ENCODE data around the gene ERH.
A peak's percentile ranks its signal among the peaks of the same experiment; 100 is the strongest.

The ERH gene

GRCh38 chr14:69355607-69356281 lies 42.4 kb downstream of the ERH start:
- no peak for DNase-seq (ENCODE audit: low spot score)

DNA sequence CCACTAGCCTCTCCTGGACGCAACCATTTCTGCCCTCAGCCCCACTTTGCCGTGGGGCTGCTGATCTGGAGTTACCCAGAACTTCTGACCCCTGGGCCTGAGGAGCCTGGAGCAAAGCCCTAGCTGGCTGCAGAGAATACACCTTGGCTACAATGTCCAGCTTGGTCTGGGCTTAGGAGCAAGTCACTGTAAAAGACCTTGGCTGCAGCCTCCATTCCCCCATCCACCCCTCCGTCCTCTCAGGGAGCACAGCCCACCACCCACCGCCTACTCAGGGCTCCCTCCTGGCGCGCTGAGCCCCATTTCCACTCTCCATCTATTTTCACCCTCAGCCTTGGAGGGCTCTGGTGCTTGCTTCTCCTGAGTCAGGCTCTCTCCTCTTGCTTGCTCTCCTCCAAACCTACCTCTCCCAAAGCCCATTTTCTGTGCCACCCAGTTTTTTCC lies 42.9 kb downstream of the ERH start:
- no peak for DNase-seq (ENCODE audit: low spot score)

GRCh38 chr14:69354383-69355153 lies 43.5 kb downstream of the ERH start:
- peak; percentile 84 for DNase-seq (ENCODE audit: low spot score)

GRCh38 chr14:69353168-69353567 lies 44.9 kb downstream of the ERH start:
- no peak for DNase-seq (ENCODE audit: low spot score)

DNA sequence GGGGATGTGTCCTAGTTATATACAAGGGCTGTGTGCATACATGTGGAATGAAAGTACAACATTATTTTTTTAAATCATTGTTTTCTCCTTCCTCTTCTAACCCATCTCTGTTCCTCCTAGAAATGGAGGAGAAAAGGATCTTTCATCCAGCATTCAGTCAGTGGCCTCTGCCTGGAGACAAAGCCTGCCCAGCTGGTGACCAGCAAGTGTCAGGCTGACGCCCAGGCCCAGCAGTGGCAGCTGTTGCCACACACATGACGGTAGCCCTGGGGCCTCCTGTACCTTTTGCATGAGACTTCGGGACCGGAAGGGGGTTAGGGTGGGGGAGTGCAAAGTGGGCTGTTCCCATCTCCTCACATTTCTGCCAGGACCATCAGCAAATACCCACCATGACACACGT lies 46.2 kb downstream of the ERH start:
- no peak for DNase-seq (ENCODE audit: low spot score)

DNA sequence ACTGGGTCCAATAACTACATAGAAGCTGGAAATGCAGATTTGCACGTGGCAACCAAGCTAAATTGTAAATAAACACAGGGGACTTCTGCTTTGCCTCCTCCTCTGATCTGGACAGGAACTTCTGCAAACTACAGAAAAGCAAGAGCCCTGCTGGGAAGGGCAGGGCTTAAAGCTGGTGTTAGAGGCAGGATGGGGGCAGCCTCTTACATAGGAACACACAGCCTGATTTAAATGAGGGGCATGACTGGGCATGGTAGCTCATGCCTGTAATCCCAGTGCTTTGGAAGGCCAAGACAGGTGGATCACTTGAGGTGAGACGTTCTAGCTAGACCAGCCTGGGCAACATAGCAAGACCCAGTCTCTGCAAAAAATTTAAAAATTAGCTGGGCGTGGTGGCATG lies 46.7 kb downstream of the ERH start:
- peak; percentile 43 for DNase-seq (ENCODE audit: low spot score)

DNA sequence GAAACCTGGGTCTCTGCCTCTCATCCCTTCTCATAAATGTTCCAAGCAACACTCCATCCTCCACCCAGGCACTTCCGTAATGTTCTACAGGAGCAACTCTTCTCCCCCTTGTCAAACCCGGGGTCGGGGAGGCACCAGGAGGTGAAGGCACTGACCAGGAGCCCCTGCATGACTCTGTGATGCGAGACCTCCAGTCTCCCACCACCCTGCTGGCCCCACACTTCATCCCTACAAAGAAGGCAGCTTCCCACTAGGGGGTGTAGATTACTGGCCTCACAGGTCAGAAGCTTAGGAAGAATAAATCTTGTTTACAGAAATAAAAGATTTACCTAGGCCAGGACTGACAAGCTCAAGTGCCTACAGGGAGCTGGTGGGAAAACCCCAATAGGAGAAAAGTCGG lies 47.2 kb downstream of the ERH start:
- DNase-seq (ENCODE audit: low spot score) = no peak

DNA sequence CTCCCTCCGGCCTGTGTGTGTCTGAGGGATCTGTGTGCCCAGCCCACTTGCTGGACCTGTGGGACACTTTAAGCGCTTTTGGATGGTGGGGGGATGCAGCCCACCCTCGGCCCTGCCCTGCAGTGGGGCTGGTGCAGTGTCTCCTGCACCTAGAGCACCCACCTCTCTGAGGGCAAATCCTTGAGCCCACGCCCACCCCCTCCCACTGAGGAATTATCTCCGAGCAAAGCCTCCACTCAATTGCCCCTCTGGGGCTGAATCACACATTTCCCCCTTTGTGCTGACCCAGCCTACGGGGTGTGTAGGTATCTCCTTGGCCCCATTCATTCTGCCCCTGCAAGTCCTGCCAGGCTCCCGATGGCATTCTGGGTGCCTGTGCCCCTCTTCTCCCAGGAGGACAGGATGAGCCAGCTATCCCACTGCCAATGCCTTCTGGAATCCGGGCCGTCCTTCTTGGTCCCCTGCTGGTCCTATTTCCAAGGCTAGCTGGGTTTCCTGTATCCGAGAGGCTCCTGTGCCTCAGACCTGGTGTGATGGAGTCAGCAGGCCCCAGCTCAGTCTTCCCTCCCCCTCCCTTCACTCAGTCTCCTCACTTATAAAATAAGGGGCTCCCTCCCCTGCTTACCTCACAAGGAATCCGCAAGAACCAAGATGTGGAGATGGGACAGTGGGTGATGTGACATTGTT lies 48.9 kb downstream of the ERH start:
- no peak for DNase-seq (ENCODE audit: low spot score)

- DNase-seq (ENCODE audit: low spot score) = no peak
These were observed 51.4 kb downstream of the ERH start for GRCh38 chr14:69346710-69347109.

GRCh38 chr14:69345402-69345801 lies 52.7 kb downstream of the ERH start:
- no peak for DNase-seq (ENCODE audit: low spot score)

DNA sequence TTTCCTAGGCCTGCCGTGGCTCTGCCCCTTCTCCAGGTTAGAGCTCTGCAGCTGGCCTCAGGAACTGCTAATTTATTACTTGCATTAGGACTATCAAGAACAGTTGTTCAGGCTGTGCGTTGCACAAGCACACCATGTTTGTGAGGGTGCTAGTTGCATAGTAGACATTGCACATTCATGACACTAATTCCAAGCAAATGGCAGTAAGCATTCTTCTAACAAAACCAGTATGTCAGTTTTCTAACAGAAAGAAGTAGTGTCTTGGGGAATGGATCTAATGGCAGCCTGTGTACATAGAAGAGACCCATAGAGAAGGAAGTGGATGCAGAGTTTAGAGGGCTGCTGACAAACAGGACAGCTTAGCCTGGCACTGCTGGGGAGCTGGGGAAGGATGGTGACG lies 53.9 kb downstream of the ERH start:
- DNase-seq (ENCODE audit: low spot score) = no peak

- no peak for DNase-seq (ENCODE audit: low spot score)
These were observed 55.1 kb downstream of the ERH start for GRCh38 chr14:69342928-69343525.

DNA sequence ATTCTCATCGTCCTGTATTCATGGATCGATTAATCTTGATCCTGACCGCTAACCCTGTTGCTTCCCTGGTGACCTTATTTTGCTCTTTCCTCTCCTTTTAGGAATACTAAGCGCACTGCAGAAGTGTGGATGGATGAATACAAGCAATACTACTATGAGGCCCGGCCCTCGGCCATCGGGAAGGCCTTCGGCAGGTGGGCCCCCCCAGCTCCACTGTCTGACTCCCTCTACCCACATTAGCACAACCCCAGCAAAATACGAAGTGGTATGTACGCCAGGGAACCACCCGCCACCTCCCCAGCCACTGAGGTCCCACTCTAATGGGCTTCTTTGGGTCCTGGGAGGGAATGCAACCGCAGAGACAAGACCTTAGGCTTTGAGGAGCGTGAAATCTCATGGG lies 58.7 kb downstream of the ERH start:
- no peak for DNase-seq (ENCODE audit: low spot score)

GRCh38 chr14:69337984-69338383 lies 60.1 kb downstream of the ERH start:
- no peak for DNase-seq (ENCODE audit: low spot score)

DNA sequence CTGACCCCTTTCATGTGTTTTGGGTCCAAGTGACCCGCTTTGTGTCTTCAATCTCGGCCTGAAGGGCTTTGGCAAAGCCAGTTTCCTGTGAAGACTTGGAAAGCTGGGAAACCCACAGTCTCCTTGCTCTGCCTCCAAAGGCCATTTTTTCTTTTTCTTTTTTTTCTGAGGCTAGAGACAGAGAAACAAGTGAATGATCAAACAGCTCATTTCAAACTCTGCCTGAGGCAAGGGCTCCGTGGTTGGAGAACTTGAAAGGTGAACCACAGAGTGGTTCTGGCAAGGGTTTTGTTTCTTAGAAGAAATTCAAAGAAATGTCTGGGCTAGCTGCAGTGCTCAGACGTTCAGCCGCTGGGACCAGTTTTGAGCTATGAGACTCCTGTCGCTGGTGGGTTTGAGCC lies 62.7 kb downstream of the ERH start:
- DNase-seq (ENCODE audit: low spot score) = no peak

- DNase-seq (ENCODE audit: low spot score) = no peak
These were observed 63.5 kb downstream of the ERH start for GRCh38 chr14:69334576-69334975.

DNA sequence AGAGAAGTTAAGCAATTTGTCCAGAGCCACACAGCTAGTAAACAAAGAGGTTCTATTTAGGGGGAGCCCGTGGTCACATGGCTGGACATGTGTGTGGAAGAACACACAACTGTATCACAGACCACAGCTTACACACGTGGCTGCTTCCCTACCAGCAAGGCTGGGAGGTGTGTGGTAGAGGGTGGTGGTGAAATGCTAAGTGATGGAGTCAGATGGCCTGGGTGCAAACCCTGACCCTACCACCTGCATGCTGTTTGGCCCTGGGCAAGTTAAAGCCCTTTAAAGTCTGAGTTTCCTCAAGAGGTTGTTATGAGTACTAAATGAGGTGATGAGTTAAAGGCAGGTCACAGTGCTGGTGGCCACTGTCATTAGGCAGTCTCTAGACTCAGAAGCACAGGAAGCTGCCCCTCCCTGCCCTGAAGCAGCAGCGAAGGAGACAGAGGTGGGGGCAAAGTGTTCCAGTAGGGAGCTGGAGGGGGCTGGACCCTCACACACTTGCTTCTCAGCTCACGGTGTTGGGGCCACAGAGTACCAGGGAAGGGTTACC lies 64.2 kb downstream of the ERH start:
- DNase-seq (ENCODE audit: low spot score) = no peak

DNA sequence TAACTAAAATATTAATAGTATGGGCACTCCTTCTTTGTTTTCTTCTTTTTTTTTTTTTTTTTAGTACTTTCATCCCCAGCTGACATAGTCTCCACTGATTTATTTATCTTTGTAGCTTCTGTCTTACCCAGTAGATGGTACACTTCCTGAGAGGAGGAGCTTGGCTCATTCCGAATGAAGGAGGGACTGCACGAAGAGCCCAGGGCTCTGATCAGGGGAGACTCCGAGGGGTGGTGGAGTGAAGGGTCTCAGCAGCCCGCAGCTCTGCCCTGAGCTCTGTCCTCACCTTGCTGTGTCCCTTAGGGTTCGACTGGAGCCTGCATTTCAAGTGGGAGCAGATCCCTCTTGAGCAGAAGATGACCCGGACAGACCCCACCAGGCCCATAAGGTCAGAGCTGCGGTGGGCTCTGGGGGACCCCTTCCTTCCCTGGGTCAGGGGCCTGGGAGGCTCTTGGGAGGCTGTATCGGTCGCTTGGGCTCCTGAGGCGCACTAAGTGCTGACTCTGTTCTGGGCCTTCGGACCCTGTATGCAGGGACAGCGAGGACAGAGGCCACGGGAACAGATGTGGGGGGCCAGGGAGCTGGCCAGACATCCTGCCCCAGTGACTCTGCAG lies 65.2 kb downstream of the ERH start:
- DNase-seq (ENCODE audit: low spot score) = no peak

DNA sequence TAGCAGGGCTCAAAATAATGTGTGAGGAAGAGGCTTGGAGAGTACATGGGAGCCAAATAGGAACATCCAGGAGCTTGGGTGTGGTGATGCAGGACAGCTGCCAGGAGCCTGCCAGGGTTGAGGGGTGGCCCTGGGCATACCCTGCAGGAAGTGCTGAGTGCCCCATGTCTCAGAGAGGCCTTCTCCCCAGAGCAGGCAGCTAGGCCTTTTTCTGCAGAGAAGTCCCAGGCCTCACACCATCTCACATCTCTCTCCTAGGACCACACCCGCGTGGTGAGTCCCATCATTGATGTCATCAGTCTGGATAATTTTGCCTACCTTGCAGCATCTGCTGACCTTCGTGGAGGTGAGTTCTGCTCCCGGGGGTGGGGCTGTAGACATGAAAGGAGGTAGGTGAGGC lies 66.9 kb downstream of the ERH start:
- DNase-seq (ENCODE audit: low spot score) = no peak

Data from germinal center (tissue), 1 donor.